ENCODE measurements around the gene TAB2.

DNA sequence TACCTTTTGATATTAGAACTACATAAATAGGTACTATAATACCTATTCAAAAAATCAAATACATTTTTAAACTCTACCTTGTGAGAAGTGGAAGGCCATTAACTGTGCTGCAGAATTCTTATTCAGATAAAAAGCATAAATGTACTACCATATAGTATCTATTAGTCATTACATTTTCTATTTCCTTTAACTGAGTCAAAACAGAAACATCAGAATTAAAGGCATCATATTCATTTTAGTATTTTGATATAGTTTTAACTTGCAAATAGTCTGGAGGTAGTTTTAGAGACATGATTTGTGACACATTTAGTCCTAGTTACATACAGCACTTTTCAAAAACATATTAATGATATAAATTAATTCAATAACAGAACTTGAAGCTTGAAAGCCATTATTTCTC, 39.9 kb upstream of the TAB2 start:
- TF ChIP-seq YY1 (IDR thresholded peaks at IDR 0.05; ENCODE audit: extremely low read depth, insufficient replicate concordance, low read depth, low read length) = no peak
- TF ChIP-seq POLR2A (IDR thresholded peaks at IDR 0.05; ENCODE audit: borderline replicate concordance, extremely low read depth, insufficient read depth, insufficient read length) = no peak
- TF ChIP-seq SRF (IDR thresholded peaks at IDR 0.05; ENCODE audit: low read depth) = no peak
- TF ChIP-seq, protein P1, sequence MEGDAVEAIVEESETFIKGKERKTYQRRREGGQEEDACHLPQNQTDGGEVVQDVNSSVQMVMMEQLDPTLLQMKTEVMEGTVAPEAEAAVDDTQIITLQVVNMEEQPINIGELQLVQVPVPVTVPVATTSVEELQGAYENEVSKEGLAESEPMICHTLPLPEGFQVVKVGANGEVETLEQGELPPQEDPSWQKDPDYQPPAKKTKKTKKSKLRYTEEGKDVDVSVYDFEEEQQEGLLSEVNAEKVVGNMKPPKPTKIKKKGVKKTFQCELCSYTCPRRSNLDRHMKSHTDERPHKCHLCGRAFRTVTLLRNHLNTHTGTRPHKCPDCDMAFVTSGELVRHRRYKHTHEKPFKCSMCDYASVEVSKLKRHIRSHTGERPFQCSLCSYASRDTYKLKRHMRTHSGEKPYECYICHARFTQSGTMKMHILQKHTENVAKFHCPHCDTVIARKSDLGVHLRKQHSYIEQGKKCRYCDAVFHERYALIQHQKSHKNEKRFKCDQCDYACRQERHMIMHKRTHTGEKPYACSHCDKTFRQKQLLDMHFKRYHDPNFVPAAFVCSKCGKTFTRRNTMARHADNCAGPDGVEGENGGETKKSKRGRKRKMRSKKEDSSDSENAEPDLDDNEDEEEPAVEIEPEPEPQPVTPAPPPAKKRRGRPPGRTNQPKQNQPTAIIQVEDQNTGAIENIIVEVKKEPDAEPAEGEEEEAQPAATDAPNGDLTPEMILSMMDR (IDR thresholded peaks at IDR 0.05 in 2 of 3, conservative IDR thresholded peaks at IDR 0.05 in 1 of 3; ENCODE audit: borderline replicate concordance in 1 of 3, insufficient read depth in 1 of 3, low read depth in 2 of 3, low read length in 2 of 3) = no peak
- no peak for TF ChIP-seq ZBTB33 (IDR thresholded peaks at IDR 0.05; ENCODE audit: extremely low read depth, insufficient replicate concordance, low read length)
- no peak for TF ChIP-seq RAD21 (IDR thresholded peaks at IDR 0.05; ENCODE audit: low read depth)
- TF ChIP-seq EZH2phosphoT487 (IDR thresholded peaks at IDR 0.05; ENCODE audit: borderline replicate concordance) = no peak
- TF ChIP-seq, protein P2, sequence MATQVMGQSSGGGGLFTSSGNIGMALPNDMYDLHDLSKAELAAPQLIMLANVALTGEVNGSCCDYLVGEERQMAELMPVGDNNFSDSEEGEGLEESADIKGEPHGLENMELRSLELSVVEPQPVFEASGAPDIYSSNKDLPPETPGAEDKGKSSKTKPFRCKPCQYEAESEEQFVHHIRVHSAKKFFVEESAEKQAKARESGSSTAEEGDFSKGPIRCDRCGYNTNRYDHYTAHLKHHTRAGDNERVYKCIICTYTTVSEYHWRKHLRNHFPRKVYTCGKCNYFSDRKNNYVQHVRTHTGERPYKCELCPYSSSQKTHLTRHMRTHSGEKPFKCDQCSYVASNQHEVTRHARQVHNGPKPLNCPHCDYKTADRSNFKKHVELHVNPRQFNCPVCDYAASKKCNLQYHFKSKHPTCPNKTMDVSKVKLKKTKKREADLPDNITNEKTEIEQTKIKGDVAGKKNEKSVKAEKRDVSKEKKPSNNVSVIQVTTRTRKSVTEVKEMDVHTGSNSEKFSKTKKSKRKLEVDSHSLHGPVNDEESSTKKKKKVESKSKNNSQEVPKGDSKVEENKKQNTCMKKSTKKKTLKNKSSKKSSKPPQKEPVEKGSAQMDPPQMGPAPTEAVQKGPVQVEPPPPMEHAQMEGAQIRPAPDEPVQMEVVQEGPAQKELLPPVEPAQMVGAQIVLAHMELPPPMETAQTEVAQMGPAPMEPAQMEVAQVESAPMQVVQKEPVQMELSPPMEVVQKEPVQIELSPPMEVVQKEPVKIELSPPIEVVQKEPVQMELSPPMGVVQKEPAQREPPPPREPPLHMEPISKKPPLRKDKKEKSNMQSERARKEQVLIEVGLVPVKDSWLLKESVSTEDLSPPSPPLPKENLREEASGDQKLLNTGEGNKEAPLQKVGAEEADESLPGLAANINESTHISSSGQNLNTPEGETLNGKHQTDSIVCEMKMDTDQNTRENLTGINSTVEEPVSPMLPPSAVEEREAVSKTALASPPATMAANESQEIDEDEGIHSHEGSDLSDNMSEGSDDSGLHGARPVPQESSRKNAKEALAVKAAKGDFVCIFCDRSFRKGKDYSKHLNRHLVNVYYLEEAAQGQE (IDR thresholded peaks at IDR 0.05; ENCODE audit: low read depth) = no peak
- TF ChIP-seq CEBPB (IDR thresholded peaks at IDR 0.05; ENCODE audit: low read depth) = no peak
- no peak for TF ChIP-seq SIN3A (IDR thresholded peaks at IDR 0.05; ENCODE audit: low read depth)

Data from HCT116 (cell line).